GM12872 (cell line): ENCODE results near the gene PPP1R27.

Experiments used
- CTCF ChIP-seq: IDR thresholded peaks from 3 replicates; pipeline ENCODE4 v1.5.1; 2011; ENCODE audit warnings: low read depth, mild to moderate bottlenecking, low read length, moderate library complexity; ENCODE audit not compliant: insufficient read depth

PPP1R27 gene

DNA sequence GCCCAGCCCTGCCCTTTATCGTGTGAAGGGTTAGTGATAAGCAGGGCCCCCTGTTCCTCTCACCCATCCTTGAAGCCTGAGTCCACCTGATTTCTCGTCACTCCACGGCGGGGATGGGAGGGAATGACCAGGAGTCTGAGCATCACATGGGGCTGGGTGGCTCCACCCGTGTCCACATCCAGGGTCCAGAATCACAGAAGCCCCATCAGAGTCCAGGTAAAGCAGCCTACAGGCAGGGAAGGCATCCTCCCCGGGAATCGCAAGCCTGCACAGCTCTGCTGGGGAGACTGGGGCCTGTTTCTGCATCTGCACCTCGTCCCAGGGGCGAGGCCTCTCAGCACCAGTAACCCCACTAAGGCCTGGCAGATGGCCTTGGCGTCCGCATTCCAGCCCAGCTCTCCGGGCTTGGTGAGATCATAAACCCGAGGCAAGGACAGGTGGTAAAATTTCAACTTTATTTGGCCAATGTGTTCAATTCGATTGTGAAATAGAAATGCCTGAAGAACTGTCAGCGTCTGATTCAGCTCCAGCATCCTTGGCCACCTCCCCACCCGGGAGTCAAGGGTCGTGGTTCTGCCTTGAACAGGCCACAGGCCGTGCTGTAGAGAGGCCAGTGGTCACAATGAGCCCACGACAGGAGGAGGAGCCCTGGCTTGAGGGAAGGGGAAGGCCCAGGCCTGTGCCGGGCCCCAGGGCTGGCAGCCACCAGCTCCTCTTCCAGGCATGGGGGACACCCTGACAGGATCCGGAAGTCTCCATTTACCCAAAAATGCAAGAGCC is 8.1 kb upstream of the PPP1R27 start:
- TF ChIP-seq CTCF, result no peak

- TF ChIP-seq CTCF, result no peak
Measured at GRCh38 chr17:81842378-81842724, 7.5 kb upstream of the PPP1R27 start.

DNA sequence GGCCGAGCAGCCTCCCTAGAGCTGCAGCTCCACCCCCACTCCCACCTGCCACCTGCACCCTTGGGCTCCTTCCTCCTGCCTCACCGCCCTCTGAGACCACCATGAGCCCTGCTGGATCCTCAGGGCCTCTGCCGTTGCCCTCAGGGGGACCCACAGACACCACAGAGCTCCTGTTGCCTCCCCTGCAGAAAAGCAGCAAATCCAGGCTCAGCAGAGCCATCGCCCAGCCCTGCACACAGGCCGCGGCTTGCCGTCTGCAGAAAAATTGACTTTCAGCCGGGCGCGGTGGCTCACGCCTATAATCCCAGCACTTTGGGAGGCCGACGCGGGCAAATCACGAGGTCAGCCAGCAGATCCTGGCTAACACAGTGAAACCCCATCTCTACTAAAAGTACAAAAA is 7.0 kb upstream of the PPP1R27 start:
- no peak for TF ChIP-seq CTCF

DNA sequence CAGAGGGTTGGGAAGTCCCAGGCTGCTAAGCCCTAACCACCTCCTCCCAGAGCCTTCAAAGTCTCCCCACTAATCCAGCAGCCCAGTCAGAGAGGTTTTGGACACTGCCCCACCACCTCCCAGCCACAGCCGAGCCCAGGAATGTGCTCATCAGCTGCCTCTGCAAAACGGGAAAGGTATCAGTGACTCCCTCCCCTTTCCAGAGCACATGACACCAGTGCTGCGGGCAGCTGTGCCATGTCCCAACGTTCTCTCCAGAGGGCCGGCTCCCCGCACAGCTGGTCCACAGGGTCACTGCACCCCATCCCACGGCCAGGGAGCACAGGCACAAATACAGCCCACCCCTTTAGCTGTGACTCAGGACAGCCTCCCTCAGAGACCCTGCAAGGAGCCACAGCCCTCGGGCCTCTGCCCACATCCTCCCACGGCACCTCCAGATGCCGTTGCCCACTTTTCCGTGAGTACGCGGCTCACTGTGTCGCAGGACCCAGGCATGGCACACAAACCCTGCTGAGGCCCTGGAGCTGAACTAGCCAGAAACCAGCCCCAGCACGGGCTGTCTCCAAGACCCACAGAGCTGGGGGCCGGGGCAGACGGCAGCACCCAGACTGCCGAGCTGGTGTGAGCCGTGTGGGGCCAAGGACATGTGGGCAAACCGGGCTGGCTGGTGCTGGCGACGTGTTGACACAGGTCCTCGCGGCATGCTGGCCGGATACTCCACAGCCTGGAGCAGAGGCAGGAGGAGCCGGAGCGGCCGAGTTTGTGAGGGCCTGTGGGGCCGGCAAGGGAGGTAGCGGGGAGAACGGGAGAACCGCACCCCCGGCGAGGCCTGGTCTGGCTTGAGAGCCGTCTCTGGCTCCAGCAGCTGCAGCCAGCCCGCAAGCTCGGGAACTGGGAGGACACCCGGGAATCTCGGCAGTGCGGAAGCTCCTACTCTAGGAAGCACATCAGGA is 6.3 kb upstream of the PPP1R27 start:
- no peak for TF ChIP-seq CTCF

DNA sequence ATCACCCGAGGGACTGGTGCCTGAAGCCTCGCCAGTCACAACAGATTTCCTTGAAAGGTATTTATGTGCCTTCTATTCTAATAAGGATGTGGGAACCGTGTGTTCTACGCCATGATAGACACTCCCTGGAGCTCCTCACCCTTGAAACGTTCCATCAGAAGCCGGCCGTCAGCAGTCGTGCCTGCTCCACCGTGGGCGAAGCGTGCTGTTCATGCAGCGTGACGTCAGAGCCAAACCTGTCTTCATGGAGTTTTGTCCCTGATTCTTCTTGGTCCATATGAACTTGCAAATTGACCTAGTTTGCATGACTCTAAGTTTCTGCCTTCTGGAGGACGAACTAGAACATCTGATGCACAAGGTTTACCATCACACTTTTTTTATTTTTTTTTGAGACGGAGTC is 4.5 kb upstream of the PPP1R27 start:
- no peak for TF ChIP-seq CTCF

DNA sequence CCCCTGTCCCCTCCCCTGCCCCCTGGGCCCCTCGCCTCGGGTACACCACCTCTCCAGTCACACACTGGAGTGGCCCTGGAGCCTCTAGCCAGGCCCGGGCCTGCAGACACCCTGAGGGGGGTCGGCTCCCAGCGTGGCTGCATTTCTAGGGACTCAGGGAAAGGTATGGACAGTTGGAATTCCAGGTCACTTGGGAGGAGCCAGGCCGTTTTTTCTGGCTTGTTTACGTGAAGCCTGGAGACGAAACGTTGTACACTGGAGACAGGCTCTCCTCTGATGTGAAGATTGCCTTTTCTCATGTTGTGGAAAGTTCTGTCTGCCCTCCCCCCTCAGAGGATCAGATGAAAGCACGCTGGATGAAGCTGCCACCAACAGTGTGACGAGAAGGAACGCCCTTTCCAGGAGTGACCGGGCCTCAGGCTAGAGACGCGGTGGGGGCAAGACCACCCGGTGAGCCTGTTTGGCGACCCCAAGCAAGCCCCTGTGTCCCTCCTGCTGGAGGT is 4.0 kb upstream of the PPP1R27 start:
- no peak for TF ChIP-seq CTCF

DNA sequence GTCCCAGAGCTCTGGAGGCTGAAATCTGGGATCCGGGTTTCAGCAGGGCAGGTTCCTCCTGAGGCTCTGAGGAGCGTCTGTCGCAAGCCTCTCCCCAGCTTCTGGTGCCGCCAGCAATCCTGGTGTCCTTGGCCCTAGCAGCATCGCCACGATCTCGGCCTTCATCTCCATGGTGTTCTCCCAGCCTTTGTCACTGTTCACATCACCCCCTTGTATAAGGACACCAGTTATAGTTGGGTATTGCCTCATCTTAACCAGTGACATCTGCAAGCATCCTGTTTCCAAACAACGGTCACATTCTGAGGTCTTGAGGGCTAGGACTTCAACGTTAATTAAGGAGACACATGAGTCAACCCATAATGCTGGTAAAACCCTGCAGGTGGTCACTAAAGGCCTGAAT is 2.8 kb upstream of the PPP1R27 start:
- TF ChIP-seq CTCF, result no peak
